ENCODE measurements around the gene MR1.

MR1 gene

GRCh38 chr1:181107711-181108110 lies 73.9 kb downstream of the MR1 start:
- DNase-seq (ENCODE audit: low read depth in 2 of 2): no peak

- DNase-seq (ENCODE audit: low read depth in 2 of 2): no peak
Measured at GRCh38 chr1:181108304-181108867, 74.6 kb downstream of the MR1 start.

DNA sequence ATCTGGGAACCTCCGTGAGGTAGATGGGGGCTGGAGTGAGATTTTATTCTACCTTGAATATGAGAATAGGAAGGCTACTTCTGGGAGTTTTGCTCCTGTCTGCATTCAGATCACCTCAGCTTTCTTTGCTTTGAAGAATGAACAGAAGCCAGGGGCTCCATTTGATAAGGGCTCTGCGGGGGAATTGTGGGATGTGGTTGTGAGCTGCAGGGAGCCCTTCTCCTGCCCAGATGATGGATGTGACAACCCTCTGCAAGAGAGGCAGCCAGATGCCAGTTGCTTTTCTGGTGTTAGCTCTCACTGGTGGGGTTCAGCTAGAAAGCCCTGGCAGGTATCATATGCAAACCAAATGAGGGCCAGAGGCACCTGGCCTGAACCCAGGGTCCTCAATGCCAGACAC lies 76.2 kb downstream of the MR1 start:
- no peak for DNase-seq (ENCODE audit: low read depth in 2 of 2)

Data from stimulated activated CD4-positive, alpha-beta T cell treated with anti-CD3 and anti-CD28 coated beads, Interleukin-15, amount 100 ng/mL, for 48 hours (primary cell).